Loucy (cell line): Measurements from ENCODE around the gene GIMAP2.

Experiments
- H2AFZ ChIP-seq: fragments of 200-600 bp; sonication (generic); 2 replicates; pipeline ENCODE4 v1.6.0; 2016; ENCODE audit warnings: antibody characterized with exemption, mild to moderate bottlenecking, low read length, moderate library complexity
- H3F3A ChIP-seq: fragments of 200-600 bp; 2 replicates; pipeline ENCODE4 v1.6.0; 2016; ENCODE audit warnings: antibody characterized with exemption, low read depth, mild to moderate bottlenecking
- H3K27me3 ChIP-seq: fragments of 200-600 bp; sonication (generic); 2 replicates; pipeline ENCODE4 v1.6.1; 2014; ENCODE audit warnings: low read length, mild to moderate bottlenecking; ENCODE audit not compliant: insufficient read depth, poor library complexity, severe bottlenecking
- H3K36me3 ChIP-seq: fragments of 200-600 bp; sonication (generic); 2 replicates; pipeline ENCODE4 v1.6.1; 2016; ENCODE audit warnings: low read length; ENCODE audit not compliant: insufficient read depth
- H3K4me1 ChIP-seq: fragments of 200-600 bp; sonication (generic); 2 replicates; pipeline ENCODE4 v1.5.1; 2014; ENCODE audit warnings: low read length, mild to moderate bottlenecking; ENCODE audit not compliant: insufficient read depth, poor library complexity, severe bottlenecking
- H3K4me2 ChIP-seq: fragments of 200-600 bp; sonication (generic); 2 replicates; pipeline ENCODE4 v1.6.0; 2014; ENCODE audit warnings: antibody characterized with exemption, low read length, low read depth, mild to moderate bottlenecking; ENCODE audit not compliant: poor library complexity, severe bottlenecking
- H3K4me3 ChIP-seq: fragments of 200-600 bp; sonication (generic); 2 replicates; pipeline ENCODE4 v1.5.1; 2014; ENCODE audit warnings: low read length, mild to moderate bottlenecking, mixed read lengths; ENCODE audit not compliant: poor library complexity, severe bottlenecking
- H3K79me2 ChIP-seq: fragments of 200-600 bp; sonication (generic); 2 replicates; pipeline ENCODE4 v1.6.1; 2014; ENCODE audit warnings: low read length; ENCODE audit not compliant: insufficient read depth
- H3K9ac ChIP-seq: fragments of 200-600 bp; sonication (generic); 2 replicates; pipeline ENCODE4 v1.6.0; 2014; ENCODE audit warnings: mild to moderate bottlenecking, low read depth, low read length, moderate library complexity; ENCODE audit not compliant: poor library complexity, severe bottlenecking
- H3K9me2 ChIP-seq: fragments of 200-600 bp; sonication (generic); replicated peaks from 2 replicates; pipeline ENCODE4 v1.6.1; 2016; ENCODE audit warnings: low read depth, low read length, mixed read lengths
- H3K9me3 ChIP-seq: fragments of 200-600 bp; sonication (generic); 2 replicates; pipeline ENCODE4 v1.6.1; 2014; ENCODE audit warnings: mild to moderate bottlenecking, antibody characterized with exemption, low read length, low read depth; ENCODE audit not compliant: insufficient read depth
- H4K20me1 ChIP-seq: fragments of 200-600 bp; sonication (generic); 2 replicates; pipeline ENCODE4 v1.6.0; 2014; ENCODE audit warnings: antibody characterized with exemption, low read length, mild to moderate bottlenecking; ENCODE audit not compliant: insufficient read depth, poor library complexity, severe bottlenecking
- EZH2phosphoT487 ChIP-seq: fragments of 200-600 bp; IDR thresholded peaks from 2 replicates; pipeline ENCODE4 v1.6.1; 2018; ENCODE audit warnings: antibody characterized with exemption, mild to moderate bottlenecking, moderate library complexity, borderline replicate concordance
- TF ChIP-seq, protein P1 (sequence below): fragments of 200-600 bp; sonication (generic); conservative IDR thresholded peaks from 2 replicates; pipeline ENCODE4 v1.5.1; 2014; ENCODE audit warnings: mild to moderate bottlenecking, antibody characterized with exemption, low read length

GIMAP2 gene

DNA sequence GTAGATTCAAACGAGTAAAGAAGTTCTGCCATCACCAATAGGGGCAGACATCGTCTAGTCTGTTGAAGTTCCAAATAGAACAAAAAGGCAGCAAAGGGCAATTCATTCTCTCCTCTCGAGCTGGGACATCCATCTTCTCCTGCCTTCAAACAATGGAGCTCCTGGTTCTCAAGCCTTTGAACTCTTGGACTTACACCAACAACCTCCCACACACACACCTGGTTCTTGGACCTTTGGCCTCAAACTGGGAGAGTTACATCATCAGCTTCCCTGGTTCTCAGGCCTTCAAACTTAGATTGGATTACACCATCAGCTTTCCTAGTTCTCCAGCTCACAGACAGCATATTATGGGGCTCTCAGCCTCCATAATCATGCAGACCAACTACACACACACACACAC, 41.9 kb downstream of the GIMAP2 start:
- Histone ChIP-seq H3K9ac (no peak overlapping the region), H2AFZ (no peak overlapping the region), H3K4me2 (no peak overlapping the region), H3K9me2 (no peaks in the 10 kb centered on the region), H3K27me3 (no peaks in the 10 kb centered on the region), H3F3A (no peaks in the 10 kb centered on the region), H4K20me1 (no peaks in the 10 kb centered on the region), H3K4me3 (no peak overlapping the region), H3K79me2 (peaks cover 2% of the 10 kb centered on the region; the same call in 1 of the 2 replicates), H3K36me3 (no peaks in the 10 kb centered on the region), H3K9me3 (peaks cover 24% of the 10 kb centered on the region; the same call in 1 of the 2 replicates), H3K4me1 (peaks cover 21% of the 10 kb centered on the region)
- TF ChIP-seq, protein P1, sequence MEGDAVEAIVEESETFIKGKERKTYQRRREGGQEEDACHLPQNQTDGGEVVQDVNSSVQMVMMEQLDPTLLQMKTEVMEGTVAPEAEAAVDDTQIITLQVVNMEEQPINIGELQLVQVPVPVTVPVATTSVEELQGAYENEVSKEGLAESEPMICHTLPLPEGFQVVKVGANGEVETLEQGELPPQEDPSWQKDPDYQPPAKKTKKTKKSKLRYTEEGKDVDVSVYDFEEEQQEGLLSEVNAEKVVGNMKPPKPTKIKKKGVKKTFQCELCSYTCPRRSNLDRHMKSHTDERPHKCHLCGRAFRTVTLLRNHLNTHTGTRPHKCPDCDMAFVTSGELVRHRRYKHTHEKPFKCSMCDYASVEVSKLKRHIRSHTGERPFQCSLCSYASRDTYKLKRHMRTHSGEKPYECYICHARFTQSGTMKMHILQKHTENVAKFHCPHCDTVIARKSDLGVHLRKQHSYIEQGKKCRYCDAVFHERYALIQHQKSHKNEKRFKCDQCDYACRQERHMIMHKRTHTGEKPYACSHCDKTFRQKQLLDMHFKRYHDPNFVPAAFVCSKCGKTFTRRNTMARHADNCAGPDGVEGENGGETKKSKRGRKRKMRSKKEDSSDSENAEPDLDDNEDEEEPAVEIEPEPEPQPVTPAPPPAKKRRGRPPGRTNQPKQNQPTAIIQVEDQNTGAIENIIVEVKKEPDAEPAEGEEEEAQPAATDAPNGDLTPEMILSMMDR = no peak
- no peak for TF ChIP-seq EZH2phosphoT487

DNA sequence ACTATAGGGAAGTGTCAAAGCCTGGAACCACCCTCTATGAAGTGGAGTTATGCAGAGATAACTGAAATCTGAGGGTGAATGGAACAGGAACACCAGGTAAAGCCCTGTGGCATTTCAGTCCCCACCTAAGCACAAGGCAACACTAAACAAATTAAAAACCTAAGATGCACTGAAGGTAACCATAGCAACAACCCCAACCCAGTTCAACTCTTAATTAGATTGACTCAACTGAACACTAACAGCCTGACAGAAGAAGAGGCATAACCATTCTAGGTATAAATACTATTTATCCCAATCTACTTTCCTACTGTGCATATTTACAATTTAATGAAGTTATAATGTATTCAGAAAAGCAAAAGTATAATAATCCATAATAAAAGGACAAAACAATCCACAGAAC, 42.5 kb downstream of the GIMAP2 start:
- Histone ChIP-seq H3F3A (no peaks in the 10 kb centered on the region), H3K9ac (no peak overlapping the region), H3K9me2 (no peaks in the 10 kb centered on the region), H3K4me2 (no peak overlapping the region), H4K20me1 (no peaks in the 10 kb centered on the region), H3K27me3 (no peaks in the 10 kb centered on the region), H3K9me3 (peaks cover 24% of the 10 kb centered on the region; the same call in 1 of the 2 replicates), H3K79me2 (no peaks in the 10 kb centered on the region), H2AFZ (no peak overlapping the region), H3K4me3 (no peak overlapping the region), H3K36me3 (no peaks in the 10 kb centered on the region), H3K4me1 (peaks cover 18% of the 10 kb centered on the region)
- TF ChIP-seq, protein P1 = no peak
- no peak for TF ChIP-seq EZH2phosphoT487

DNA sequence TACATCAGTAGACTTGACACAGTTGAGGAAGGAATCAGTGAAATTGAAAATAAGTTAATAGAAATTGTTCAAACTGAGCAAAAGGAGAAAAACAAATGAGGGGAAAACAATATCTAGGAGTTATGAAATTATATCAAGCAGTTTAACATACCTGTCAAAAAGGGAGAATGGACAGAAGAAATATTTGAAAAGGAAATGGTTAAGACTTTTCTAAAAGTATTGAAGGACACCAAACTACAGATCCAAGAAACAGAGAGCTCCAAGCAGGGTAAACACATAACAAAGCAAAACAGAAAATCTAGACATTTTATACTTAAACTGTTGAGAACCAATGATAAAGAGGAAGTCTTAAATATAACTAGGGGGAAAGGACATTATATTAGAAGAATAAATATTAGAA, 43.1 kb downstream of the GIMAP2 start:
- Histone ChIP-seq H3F3A (no peaks in the 10 kb centered on the region), H3K79me2 (no peaks in the 10 kb centered on the region), H3K9ac (no peak overlapping the region), H2AFZ (no peak overlapping the region), H3K9me2 (no peaks in the 10 kb centered on the region), H3K4me2 (no peak overlapping the region), H3K4me3 (no peak overlapping the region), H4K20me1 (no peaks in the 10 kb centered on the region), H3K27me3 (no peaks in the 10 kb centered on the region), H3K36me3 (no peaks in the 10 kb centered on the region), H3K9me3 (peaks cover 24% of the 10 kb centered on the region; the same call in 1 of the 2 replicates), H3K4me1 (peaks cover 13% of the 10 kb centered on the region)
- TF ChIP-seq, protein P1 = no peak
